ENCODE results near the gene CNST.

DNA sequence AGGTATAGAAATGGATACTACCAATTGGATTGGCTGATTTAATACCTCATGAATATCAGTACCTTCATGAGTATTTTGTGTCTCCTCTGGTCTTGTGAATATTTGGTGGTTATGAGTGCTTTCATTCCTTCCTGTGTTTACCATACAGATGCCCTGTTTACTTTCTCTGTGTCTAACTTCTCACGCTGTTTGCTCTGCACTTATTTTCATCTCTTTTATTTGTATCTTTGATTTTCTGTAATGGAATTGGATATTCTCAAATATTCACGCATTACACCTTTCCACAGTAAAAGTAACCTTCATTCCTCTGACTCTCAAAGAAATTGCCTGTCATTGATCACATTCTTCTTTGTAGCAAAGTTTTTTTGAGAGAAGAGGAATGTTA is 16.8 kb downstream of the CNST start:
- TF ChIP-seq CTCF (IDR thresholded peaks at IDR 0.05; ENCODE audit: low read length) (no peak), EZH2 (optimal IDR thresholded peaks at IDR 0.05; ENCODE audit: low read depth, low read length) (no peak), EZH2phosphoT487 (IDR thresholded peaks at IDR 0.05; ENCODE audit: low read length) (no peak)
